ENCODE measurements around the gene SGCD. TPM values are rescaled to one million over a fixed set of nuclear protein-coding genes. Genes with fewer than 3 reads are reported as not detected.

Gene SGCD
- total RNA-seq, 1 experiment from 2014 or later = not detected

GRCh38 chr5:156491766-156492165 is 164.8 kb downstream of the SGCD start (continued):
- no peak for TF ChIP-seq REST (IDR thresholded peaks at IDR 0.05; ENCODE audit: low read depth)
- TF ChIP-seq TCF7L2 (IDR thresholded peaks at IDR 0.05; ENCODE audit: borderline replicate concordance, extremely low read depth, insufficient read depth, insufficient read length) = no peak
- no peak for TF ChIP-seq MAX (IDR thresholded peaks at IDR 0.05)
- no peak for TF ChIP-seq CEBPB (IDR thresholded peaks at IDR 0.05; ENCODE audit: low read depth)

- RAD21 ChIA-PET (ENCODE audit: low non-redundant PET in 1 of 2, low total read pairs in 2 of 2, uncharacterized antibody in 2 of 2, unreplicated experiment in 2 of 2) = no interaction called here
- H3K79me2 ChIP-seq (ENCODE audit: insufficient read depth, low read length) = no peaks in the 10 kb centered on the region
- H4K20me1 ChIP-seq (ENCODE audit: insufficient read depth) = no peaks in the 10 kb centered on the region
- H3K9me2 ChIP-seq (ENCODE audit: insufficient read depth) = no peaks in the 10 kb centered on the region
- H3K4me2 ChIP-seq (ENCODE audit: low read length) = no peak overlapping the region
- H3K9me3 ChIP-seq (ENCODE audit: control insufficient read depth in 1 of 2, insufficient read depth in 1 of 2, low read depth in 1 of 2, low read length in 2 of 2) = peaks cover 0 to 3% of the 10 kb centered on the region in 2 experiments; a peak in 2 of 4 replicates
- no peaks in the 10 kb centered on the region for H3K36me3 ChIP-seq (ENCODE audit: control insufficient read depth in 1 of 2, insufficient read depth in 2 of 2, low read length in 2 of 2)
- H3K9ac ChIP-seq (ENCODE audit: low read length) = no peak overlapping the region
- no peak overlapping the region for H3K4me3 ChIP-seq (replicated peaks in 1 of 2; ENCODE audit: low read depth in 1 of 2, low read length in 2 of 2)
- intact Hi-C loops (cut with micrococcal nuclease) = no loop called here
- POLR2A ChIA-PET = no interaction called here
- CTCF ChIA-PET = no interaction called here
- no peaks in the 10 kb centered on the region for H3K27me3 ChIP-seq (ENCODE audit: insufficient read depth, low read length)
- no peak for ATAC-seq
- no peaks in the 10 kb centered on the region for H3K4me1 ChIP-seq (ENCODE audit: control insufficient read depth in 1 of 2, insufficient read depth in 2 of 2, low read length in 2 of 2)
- TF ChIP-seq ZNF274 (IDR thresholded peaks at IDR 0.05; ENCODE audit: low read depth, low read length) (no peak), EGR1 (IDR thresholded peaks at IDR 0.05; ENCODE audit: low read depth) (no peak), ELF1 (IDR thresholded peaks at IDR 0.05; ENCODE audit: borderline replicate concordance, low read depth) (no peak), YY1 (IDR thresholded peaks at IDR 0.05; ENCODE audit: extremely low read depth, insufficient replicate concordance, low read depth, low read length) (no peak), REST (IDR thresholded peaks at IDR 0.05; ENCODE audit: low read depth) (no peak), CEBPB (IDR thresholded peaks at IDR 0.05; ENCODE audit: low read depth) (no peak), EZH2phosphoT487 (IDR thresholded peaks at IDR 0.05; ENCODE audit: borderline replicate concordance) (no peak), POLR2A (IDR thresholded peaks at IDR 0.05; ENCODE audit: borderline replicate concordance, extremely low read depth, insufficient read depth, insufficient read length) (no peak), ATF3 (IDR thresholded peaks at IDR 0.05) (no peak), SP1 (IDR thresholded peaks at IDR 0.05; ENCODE audit: low read depth) (no peak), SRF (IDR thresholded peaks at IDR 0.05; ENCODE audit: low read depth) (no peak), FOSL1 (IDR thresholded peaks at IDR 0.05; ENCODE audit: low read depth) (no peak), RAD21 (IDR thresholded peaks at IDR 0.05; ENCODE audit: low read depth) (no peak), TCF7L2 (IDR thresholded peaks at IDR 0.05; ENCODE audit: borderline replicate concordance, extremely low read depth, insufficient read depth, insufficient read length) (no peak), CBX3 (IDR thresholded peaks at IDR 0.05; ENCODE audit: low read depth) (no peak), SIN3A (IDR thresholded peaks at IDR 0.05; ENCODE audit: low read depth) (no peak)
- no TSS peak for BruUV-seq (replicated peaks)
- no peak overlapping the region for H3K27ac ChIP-seq (ENCODE audit: low read depth, low read length)
- H2AFZ ChIP-seq (ENCODE audit: low read depth, low read length, poor library complexity, severe bottlenecking) = no peak overlapping the region
- DNase-seq (ENCODE audit: low read depth, low spot score) = no peak
Observed at GRCh38 chr5:156496291-156496690, 169.3 kb downstream of the SGCD start.

All from HCT116 (cell line).